G401.6 (cell line): ENCODE data around the gene EML1.
A peak's percentile ranks its signal among the peaks of the same experiment; 100 is the strongest.

ENCODE experiments used
- FAIRE-seq: peaks from 2 replicates; lab custom pipeline; 2012; peaks lifted over from hg19 to GRCh38; lab: Jason Lieb, UNC

The EML1 gene

DNA sequence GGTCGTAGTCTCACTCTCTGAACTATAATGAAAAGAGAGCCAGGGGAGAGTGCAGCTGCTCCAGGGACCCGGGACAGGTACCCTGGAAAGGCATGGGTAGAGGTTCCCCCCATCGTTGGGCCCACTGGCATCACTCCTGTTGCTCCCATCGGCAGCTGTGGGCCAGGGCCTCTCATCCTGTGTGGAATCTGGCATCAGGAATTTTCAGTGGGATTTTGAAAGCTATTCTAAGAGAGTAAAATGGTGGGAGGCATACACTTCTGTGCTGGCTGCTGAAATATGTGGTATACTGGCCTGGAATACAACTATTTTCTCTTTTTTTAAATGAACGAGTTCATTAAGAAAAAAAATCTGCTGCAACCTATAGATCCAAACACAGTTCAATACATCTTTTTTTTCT is 38.1 kb downstream of the EML1 start:
- FAIRE-seq, result no peak

DNA sequence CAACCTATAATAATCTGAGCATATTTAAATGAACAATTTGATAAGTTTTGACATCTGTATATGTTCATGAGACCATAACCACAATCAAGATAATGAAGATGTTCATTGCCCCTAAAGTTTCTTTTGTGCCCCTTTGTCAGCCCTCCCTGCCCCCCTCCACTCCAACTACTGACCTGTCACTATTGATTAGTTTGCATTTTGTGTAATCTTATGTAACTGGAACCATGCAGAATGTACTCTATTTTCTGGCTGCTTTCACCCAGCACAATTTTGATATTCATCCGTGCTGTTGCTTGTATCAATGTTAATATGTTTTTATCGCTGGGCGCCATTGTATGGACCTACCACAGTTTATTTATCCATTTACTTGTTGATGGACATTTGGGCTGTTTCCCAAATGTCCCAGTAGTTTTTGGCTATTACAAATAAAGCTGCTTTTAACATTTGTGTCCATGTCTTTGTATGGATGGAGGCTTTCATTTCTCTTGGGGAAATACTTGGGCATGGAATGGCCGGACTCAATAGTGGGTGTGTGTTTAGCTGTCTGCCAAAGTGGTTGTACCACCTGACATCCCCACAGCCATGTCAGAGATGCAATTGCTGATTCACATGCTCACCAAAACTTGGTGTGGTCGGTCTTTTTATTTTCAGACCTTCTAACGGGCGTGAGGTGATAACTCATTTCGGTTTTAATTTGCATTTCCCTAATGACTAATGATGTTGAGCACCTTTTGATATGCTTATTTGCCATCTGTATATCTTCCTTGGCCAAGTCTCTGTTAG is 38.9 kb downstream of the EML1 start:
- no peak for FAIRE-seq

- no peak for FAIRE-seq
Observed at GRCh38 chr14:99837822-99838221, 44.6 kb downstream of the EML1 start.

DNA sequence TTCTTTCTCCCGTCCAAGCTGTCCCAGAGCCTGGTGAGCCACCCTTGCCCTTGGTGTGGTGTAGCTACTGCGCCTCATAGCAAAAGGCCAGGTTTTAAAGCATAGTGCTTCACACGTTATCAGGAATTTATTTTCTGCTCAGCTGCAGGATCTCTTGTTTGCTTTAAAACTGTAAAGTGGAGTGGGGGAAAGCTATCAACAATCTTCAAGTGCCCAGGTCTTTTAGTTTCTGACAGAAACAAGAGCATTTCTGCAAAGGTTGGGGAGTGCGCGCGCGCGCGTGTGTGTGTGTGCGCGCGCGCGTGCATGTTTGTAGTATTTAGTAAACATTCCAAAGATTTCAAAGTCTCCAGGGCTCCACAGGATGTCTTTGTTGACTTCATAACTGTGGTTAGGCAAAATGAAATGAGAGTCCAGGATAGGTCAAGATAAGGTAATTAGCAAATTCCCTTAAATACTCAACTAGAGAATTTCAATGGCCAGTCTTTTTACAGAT is 45.5 kb downstream of the EML1 start:
- FAIRE-seq, result peak; percentile 95

DNA sequence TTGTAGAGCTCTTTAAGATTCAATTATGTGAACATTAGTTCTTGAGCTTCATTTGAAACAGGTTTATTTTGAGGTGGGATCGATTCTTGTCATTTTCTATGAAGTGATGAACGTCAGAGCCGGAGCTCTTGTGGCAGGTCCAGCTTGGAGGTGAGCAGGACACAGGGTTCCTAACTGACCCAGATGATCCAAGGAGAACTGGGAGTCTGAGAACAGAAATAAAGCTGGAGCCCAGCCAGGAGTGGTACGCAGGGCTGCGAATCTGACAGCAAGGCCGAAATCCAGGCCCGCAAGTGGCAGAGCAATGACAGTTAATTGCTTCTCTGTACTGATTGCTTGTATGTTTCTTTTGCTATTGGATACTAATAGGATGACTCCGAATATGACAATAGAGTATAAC is 46.5 kb downstream of the EML1 start:
- no peak for FAIRE-seq

GRCh38 chr14:99840265-99840664 is 47.1 kb downstream of the EML1 start:
- FAIRE-seq, result no peak

- FAIRE-seq, result no peak
Observed at GRCh38 chr14:99840774-99841305, 47.6 kb downstream of the EML1 start.

DNA sequence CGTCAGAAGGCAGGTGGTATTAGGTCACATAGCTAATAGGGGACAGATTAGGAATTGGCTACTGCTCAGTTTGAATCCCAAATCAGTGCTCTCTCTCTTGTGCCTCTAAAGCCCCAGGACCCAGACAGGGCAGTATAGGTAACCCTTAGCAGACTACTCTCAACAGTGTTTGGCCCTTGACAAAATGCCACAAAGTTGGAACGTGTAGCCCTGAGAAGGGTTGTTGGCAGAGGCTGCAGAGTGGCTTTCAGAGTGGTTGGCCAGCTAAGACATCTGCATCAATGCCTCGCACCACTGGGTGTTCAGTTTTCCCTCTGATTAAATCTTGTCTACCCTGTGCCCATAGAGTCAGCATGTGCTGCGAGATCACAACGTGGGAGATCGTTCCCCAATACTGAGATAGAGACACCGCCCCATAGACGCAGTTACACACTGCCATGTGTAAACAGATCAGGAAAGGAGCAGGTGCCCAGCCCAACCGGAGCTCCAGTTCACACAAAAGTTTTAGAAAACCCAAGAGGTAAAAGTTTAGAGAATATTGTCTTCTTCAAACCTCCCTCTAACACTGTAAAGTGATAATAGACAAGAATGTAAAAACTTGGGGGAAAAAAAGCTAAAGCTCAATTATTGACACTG is 48.3 kb downstream of the EML1 start:
- FAIRE-seq, result no peak

DNA sequence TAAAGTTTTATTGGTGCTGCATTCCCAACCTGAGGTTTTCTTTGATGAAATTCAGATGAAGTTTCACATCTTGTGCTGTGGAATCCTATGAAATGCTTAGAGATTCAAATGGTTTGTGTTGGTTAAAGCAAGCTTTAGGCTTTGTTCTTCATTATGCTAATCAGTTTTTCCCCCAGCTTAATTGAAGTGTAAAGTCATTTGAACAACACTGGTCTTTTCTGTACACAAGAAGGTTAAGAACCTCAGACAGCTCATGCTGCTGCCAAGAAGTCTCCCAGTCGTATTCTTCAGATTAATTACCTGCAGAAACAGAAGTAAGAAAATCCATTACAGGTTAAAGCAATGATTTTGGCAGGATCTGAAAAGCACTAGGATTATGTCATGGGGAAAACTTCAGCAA is 48.9 kb downstream of the EML1 start:
- FAIRE-seq, result peak; percentile 28

GRCh38 chr14:99846808-99847207 is 53.6 kb downstream of the EML1 start:
- FAIRE-seq, result no peak

- FAIRE-seq, result no peak
Observed at GRCh38 chr14:99850709-99851108, 57.5 kb downstream of the EML1 start.

GRCh38 chr14:99852578-99852977 is 59.4 kb downstream of the EML1 start:
- no peak for FAIRE-seq

- no peak for FAIRE-seq
Observed at GRCh38 chr14:99853206-99853605, 60.0 kb downstream of the EML1 start.

- no peak for FAIRE-seq
Observed at GRCh38 chr14:99854831-99855230, 61.6 kb downstream of the EML1 start.

DNA sequence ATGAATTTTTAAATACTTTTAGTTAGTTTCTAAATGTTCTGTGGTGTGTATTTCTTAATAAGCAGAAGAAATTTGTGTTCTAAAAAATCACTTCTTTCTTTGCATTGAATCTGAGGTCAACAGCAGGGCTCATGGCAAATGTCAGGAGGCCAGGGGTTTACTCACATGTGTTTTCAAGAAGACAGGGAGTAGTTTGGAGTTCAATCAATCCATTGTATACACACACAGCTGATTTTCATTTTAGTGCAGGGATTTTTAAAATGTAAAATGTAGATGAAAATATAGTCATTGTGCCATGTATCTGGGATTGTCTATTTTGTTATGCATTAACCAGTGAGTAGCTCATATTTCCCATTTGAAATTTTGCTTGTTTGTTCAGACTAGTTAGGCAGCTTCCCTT is 62.1 kb downstream of the EML1 start:
- no peak for FAIRE-seq

DNA sequence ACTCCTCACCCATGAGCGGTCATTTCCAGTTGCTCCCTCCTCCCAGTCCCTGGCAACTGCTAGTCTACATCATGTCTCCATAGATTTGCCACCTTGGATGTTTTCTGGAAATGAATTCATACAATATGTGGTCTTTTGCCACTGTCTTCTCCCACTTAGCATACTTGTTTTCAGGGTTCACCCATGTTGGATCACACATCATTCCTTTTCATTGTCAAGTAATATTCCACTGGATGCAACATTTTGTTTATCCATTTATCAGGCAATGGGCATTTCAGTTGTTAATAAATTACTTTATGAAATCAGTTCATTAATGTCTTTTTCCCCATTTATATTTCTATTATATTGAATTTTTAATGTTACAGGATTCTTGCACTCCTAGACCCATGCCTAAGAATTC is 64.3 kb downstream of the EML1 start:
- no peak for FAIRE-seq

DNA sequence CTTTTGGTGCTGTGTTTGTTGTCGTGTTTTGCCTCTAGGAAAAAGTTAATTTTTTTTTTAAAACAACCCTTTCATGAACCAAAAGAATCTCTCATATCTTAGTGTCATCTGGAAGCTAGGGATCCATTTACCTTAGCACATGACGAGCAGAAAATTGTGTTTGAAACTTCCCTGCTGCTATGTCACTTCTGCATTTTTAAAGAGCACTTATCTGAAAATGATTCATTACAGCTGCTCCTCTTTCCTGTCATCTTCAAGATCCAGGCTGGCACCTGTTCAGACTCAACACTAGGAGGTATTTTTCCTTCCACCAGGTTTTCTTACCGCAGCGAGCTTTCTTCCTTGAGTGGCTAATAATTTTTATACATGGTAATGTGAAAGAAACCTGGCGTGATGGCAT is 67.0 kb downstream of the EML1 start:
- no peak for FAIRE-seq

- FAIRE-seq, result no peak
Observed at GRCh38 chr14:99862136-99862535, 68.9 kb downstream of the EML1 start.

GRCh38 chr14:99863059-99863458 is 69.8 kb downstream of the EML1 start:
- FAIRE-seq, result no peak

- no peak for FAIRE-seq
Observed at GRCh38 chr14:99865408-99865807, 72.2 kb downstream of the EML1 start.

DNA sequence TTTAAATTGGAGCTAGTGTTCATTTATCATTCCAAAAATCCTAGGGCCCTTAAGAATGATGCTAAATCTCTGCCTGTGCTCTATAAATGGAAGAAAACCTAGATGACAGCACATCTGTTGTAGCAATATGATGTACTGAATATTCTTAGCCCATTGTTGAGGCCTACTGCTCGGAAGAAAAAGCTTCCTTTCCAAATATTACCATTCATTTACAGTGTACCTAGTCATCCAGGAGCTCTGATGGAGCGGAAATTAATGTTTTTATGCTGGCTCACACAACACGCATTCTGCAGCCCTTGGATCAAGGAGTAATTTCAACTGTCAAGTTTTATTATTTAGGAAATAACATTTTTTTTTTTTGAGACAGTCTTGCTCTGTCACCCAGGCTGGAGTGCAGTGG is 77.4 kb downstream of the EML1 start:
- FAIRE-seq, result no peak

- no peak for FAIRE-seq
Observed at GRCh38 chr14:99871771-99872170, 78.6 kb downstream of the EML1 start.

GRCh38 chr14:99872786-99873440 is 79.7 kb downstream of the EML1 start:
- no peak for FAIRE-seq
